HEK293 (cell line): Measurements from ENCODE around the gene F8A1.

ENCODE experiments used
- CTCF ChIA-PET: fragments of 350-600 bp; formaldehyde crosslinking; extraction: SDS; loops from one replicate; lab custom pipeline; 2021; ENCODE audit warnings: antibody characterized with exemption; lab: Yijun Ruan, JAX
- POLR2A ChIA-PET: fragments of 300-600 bp; formaldehyde crosslinking; extraction: SDS; loops from one replicate; lab custom pipeline; 2020; ENCODE audit warnings: antibody characterized with exemption, inconsistent platforms; lab: Yijun Ruan, JAX
- H3K27ac ChIP-seq: fragments of 200-500 bp; sonication (Bioruptor generic); 2 replicates; pipeline ENCODE4 v1.5.1; 2014; ENCODE audit warnings: low read depth, low read length, control low read depth, inconsistent platforms; ENCODE audit errors: extremely low read depth
- H3K36me3 ChIP-seq, 2 experiments: fragments of 200-500 bp in 1 of 2; sonication (Bioruptor generic) in 1 of 2; 1 replicate in 1 of 2; 2 replicates in 1 of 2; pipeline ENCODE4 v1.5.1; 2014 to 2017; ENCODE audit warnings: inconsistent platforms in 2 of 2, low read length in 2 of 2; ENCODE audit not compliant: control insufficient read depth in 2 of 2, insufficient read depth in 1 of 2
- H3K4me1 ChIP-seq: fragments of 200-500 bp; sonication (Bioruptor generic); 2 replicates; pipeline ENCODE4 v1.5.1; 2014; ENCODE audit warnings: mild to moderate bottlenecking, low read length, inconsistent platforms; ENCODE audit not compliant: control insufficient read depth, insufficient read depth
- H3K4me3 ChIP-seq: 2 replicates; pipeline ENCODE4 v1.5.1; 2011; ENCODE audit warnings: low read depth, mild to moderate bottlenecking, control low read depth, low read length, moderate library complexity
- H3K9me3 ChIP-seq: fragments of 200-500 bp; sonication (Bioruptor generic); 2 replicates; pipeline ENCODE4 v1.5.1; 2014; ENCODE audit warnings: low read depth, low read length, inconsistent platforms; ENCODE audit not compliant: control insufficient read depth, insufficient read depth
- AEBP2 ChIP-seq: fragments of 450-650 bp; formaldehyde crosslinking; IDR thresholded peaks from 2 replicates; pipeline ENCODE4 v1.5.1; 2016; ENCODE audit warnings: missing biosample characterization, missing genetic modification characterization, borderline replicate concordance
- KLF9 ChIP-seq: fragments of 450-650 bp; formaldehyde crosslinking; IDR thresholded peaks from 2 replicates; pipeline ENCODE4 v1.5.1; 2016; ENCODE audit warnings: missing biosample characterization, missing genetic modification characterization, low read depth
- MEIS1 ChIP-seq: sonication (generic); formaldehyde crosslinking; IDR thresholded peaks from 2 replicates; pipeline ENCODE4 v1.8.1; 2022; ENCODE audit warnings: missing genetic modification reagents, mild to moderate bottlenecking, borderline replicate concordance
- OVOL3 ChIP-seq: fragments of 450-650 bp; formaldehyde crosslinking; IDR thresholded peaks from 2 replicates; pipeline ENCODE4 v1.5.1; 2016; ENCODE audit warnings: missing biosample characterization, missing genetic modification characterization
- RBAK ChIP-seq: fragments of 450-650 bp; formaldehyde crosslinking; IDR thresholded peaks from 2 replicates; pipeline ENCODE4 v1.5.1; 2016; ENCODE audit warnings: missing biosample characterization, missing genetic modification characterization
- SALL2 ChIP-seq: fragments of 450-650 bp; formaldehyde crosslinking; IDR thresholded peaks from 2 replicates; pipeline ENCODE4 v1.5.0; 2017; ENCODE audit warnings: missing biosample characterization, mild to moderate bottlenecking, missing genetic modification characterization, borderline replicate concordance
- SETDB1 ChIP-seq: IDR thresholded peaks from one replicate; pipeline ENCODE4 v1.6.1; 2017; ENCODE audit warnings: mild to moderate bottlenecking, low read length, moderate library complexity, mixed read lengths; ENCODE audit not compliant: insufficient read length
- ZBTB7A ChIP-seq: fragments of 450-650 bp; formaldehyde crosslinking; IDR thresholded peaks from 2 replicates; pipeline ENCODE4 v1.5.1; 2016; ENCODE audit warnings: low read depth, missing biosample characterization, missing genetic modification characterization
- ZFP3 ChIP-seq: fragments of 450-650 bp; formaldehyde crosslinking; IDR thresholded peaks from 2 replicates; pipeline ENCODE4 v1.5.1; 2016; ENCODE audit warnings: low read depth, missing biosample characterization, missing genetic modification characterization
- ZNF140 ChIP-seq: fragments of 450-650 bp; formaldehyde crosslinking; IDR thresholded peaks from 2 replicates; pipeline ENCODE4 v1.5.1; 2016; ENCODE audit warnings: missing biosample characterization, missing genetic modification characterization
- ZNF155 ChIP-seq: fragments of 450-650 bp; formaldehyde crosslinking; IDR thresholded peaks from 2 replicates; pipeline ENCODE4 v1.5.1; 2016; ENCODE audit warnings: missing biosample characterization, missing genetic modification characterization
- ZNF24 ChIP-seq: fragments of 450-650 bp; formaldehyde crosslinking; IDR thresholded peaks from 2 replicates; pipeline ENCODE4 v1.5.1; 2016; ENCODE audit warnings: missing biosample characterization, missing genetic modification characterization
- ZNF324 ChIP-seq: fragments of 450-650 bp; formaldehyde crosslinking; IDR thresholded peaks from 2 replicates; pipeline ENCODE4 v1.5.1; 2016; ENCODE audit warnings: missing biosample characterization, missing genetic modification characterization
- ZNF510 ChIP-seq: fragments of 450-650 bp; formaldehyde crosslinking; IDR thresholded peaks from 2 replicates; pipeline ENCODE4 v1.5.1; 2018; ENCODE audit warnings: mild to moderate bottlenecking, missing genetic modification characterization, missing biosample characterization; ENCODE audit not compliant: insufficient replicate concordance
- ZNF513 ChIP-seq: fragments of 450-650 bp; IDR thresholded peaks from 2 replicates; pipeline ENCODE4 v1.5.1; 2018; ENCODE audit warnings: missing biosample characterization, missing genetic modification characterization
- ZNF555 ChIP-seq: fragments of 450-650 bp; formaldehyde crosslinking; conservative IDR thresholded peaks from 2 replicates; pipeline ENCODE4 v1.5.1; 2017; ENCODE audit warnings: missing biosample characterization, mild to moderate bottlenecking, missing genetic modification characterization, inconsistent platforms
- ZNF558 ChIP-seq: fragments of 450-650 bp; formaldehyde crosslinking; IDR thresholded peaks from 2 replicates; pipeline ENCODE4 v1.5.1; 2016; ENCODE audit warnings: missing biosample characterization, missing genetic modification characterization
- ZNF585B ChIP-seq: fragments of 450-650 bp; formaldehyde crosslinking; IDR thresholded peaks from 2 replicates; pipeline ENCODE4 v1.5.1; 2016; ENCODE audit warnings: missing biosample characterization, missing genetic modification characterization
- ZNF639 ChIP-seq: fragments of 450-650 bp; formaldehyde crosslinking; IDR thresholded peaks from 2 replicates; pipeline ENCODE4 v1.5.1; 2016; ENCODE audit warnings: missing biosample characterization, missing genetic modification characterization
- ZNF660 ChIP-seq: fragments of 450-650 bp; IDR thresholded peaks from 2 replicates; pipeline ENCODE4 v1.5.1; 2018; ENCODE audit warnings: missing biosample characterization, mild to moderate bottlenecking, missing genetic modification characterization
- ZNF777 ChIP-seq: fragments of 450-650 bp; formaldehyde crosslinking; IDR thresholded peaks from 2 replicates; pipeline ENCODE4 v1.5.1; 2017; ENCODE audit warnings: missing biosample characterization, missing genetic modification characterization, borderline replicate concordance
- ZSCAN16 ChIP-seq: fragments of 450-650 bp; formaldehyde crosslinking; IDR thresholded peaks from 2 replicates; pipeline ENCODE4 v1.5.1; 2016; ENCODE audit warnings: missing biosample characterization, missing genetic modification characterization
- ZXDB ChIP-seq: fragments of 450-650 bp; formaldehyde crosslinking; IDR thresholded peaks from 2 replicates; pipeline ENCODE4 v1.5.1; 2016; ENCODE audit warnings: missing biosample characterization, missing genetic modification characterization
- TF ChIP-seq, protein P1 (sequence below): fragments of 450-650 bp; formaldehyde crosslinking; IDR thresholded peaks from 2 replicates; pipeline ENCODE4 v1.5.1; 2017; ENCODE audit warnings: missing biosample characterization, missing genetic modification characterization
- TF ChIP-seq, protein P2 (sequence below): fragments of 450-650 bp; formaldehyde crosslinking; IDR thresholded peaks from 2 replicates; pipeline ENCODE4 v1.5.1; 2016; ENCODE audit warnings: missing biosample characterization, missing genetic modification characterization
- TF ChIP-seq, protein P3 (sequence below): fragments of 450-650 bp; formaldehyde crosslinking; IDR thresholded peaks from 2 replicates; pipeline ENCODE4 v1.5.1; 2016; ENCODE audit warnings: missing biosample characterization, missing genetic modification characterization

Gene F8A1

DNA sequence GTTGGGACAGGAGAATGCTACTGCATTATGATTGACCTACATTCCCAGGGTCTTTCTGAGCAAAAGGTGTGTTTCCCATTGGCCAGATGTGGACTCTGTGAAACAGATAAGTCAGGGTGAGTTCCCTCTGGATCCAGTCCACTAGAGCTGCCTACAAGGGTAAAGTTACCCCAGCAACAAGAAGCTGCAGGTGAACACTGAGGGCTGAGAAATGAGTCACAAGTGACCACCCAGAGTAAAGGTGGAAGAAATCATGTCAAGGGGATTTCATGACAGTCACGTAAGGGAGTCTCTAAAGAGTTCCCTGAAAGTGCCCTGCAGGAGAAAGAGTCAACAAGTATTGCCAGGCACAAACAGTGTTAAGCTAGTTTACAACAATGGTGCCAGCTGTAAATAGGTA lies 16.3 kb downstream of the F8A1 start:
- H3K36me3 ChIP-seq: no peaks in the 10 kb centered on the region
- CTCF ChIA-PET: interaction anchor here (1.1 kb wide), 1 partner anchor 16 kb away, joined by 4 read pairs; no protein-coding TSS in a partner anchor
- H3K9me3 ChIP-seq: no peaks in the 10 kb centered on the region
- no peaks in the 10 kb centered on the region for H3K4me1 ChIP-seq
- no peak overlapping the region for H3K4me3 ChIP-seq
- POLR2A ChIA-PET: no interaction called here
- TF ChIP-seq OVOL3 (tag by site-specific recombination) (no peak), ZNF585B (tag by site-specific recombination) (no peak), KLF9 (tag by site-specific recombination) (no peak), ZXDB (tag by site-specific recombination) (no peak), ZBTB7A (tag by site-specific recombination) (no peak), ZNF155 (tag by site-specific recombination) (no peak), ZNF24 (tag by site-specific recombination) (no peak), ZNF639 (no peak), ZSCAN16 (no peak), SALL2 (tag by site-specific recombination) (no peak), ZNF140 (no peak), ZFP3 (no peak), RBAK (no peak), MEIS1 (CRISPR knock-in tag) (no peak)
- TF ChIP-seq, protein P1, sequence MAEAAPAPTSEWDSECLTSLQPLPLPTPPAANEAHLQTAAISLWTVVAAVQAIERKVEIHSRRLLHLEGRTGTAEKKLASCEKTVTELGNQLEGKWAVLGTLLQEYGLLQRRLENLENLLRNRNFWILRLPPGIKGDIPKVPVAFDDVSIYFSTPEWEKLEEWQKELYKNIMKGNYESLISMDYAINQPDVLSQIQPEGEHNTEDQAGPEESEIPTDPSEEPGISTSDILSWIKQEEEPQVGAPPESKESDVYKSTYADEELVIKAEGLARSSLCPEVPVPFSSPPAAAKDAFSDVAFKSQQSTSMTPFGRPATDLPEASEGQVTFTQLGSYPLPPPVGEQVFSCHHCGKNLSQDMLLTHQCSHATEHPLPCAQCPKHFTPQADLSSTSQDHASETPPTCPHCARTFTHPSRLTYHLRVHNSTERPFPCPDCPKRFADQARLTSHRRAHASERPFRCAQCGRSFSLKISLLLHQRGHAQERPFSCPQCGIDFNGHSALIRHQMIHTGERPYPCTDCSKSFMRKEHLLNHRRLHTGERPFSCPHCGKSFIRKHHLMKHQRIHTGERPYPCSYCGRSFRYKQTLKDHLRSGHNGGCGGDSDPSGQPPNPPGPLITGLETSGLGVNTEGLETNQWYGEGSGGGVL: no peak
- TF ChIP-seq, protein P2, sequence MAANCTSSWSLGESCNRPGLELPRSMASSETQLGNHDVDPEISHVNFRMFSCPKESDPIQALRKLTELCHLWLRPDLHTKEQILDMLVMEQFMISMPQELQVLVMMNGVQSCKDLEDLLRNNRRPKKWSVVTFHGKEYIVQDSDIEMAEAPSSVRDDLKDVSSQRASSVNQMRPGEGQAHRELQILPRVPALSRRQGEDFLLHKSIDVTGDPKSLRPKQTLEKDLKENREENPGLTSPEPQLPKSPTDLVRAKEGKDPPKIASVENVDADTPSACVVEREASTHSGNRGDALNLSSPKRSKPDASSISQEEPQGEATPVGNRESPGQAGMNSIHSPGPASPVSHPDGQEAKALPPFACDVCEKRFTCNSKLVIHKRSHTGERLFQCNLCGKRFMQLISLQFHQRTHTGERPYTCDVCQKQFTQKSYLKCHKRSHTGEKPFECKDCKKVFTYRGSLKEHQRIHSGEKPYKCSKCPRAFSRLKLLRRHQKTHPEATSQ (tag by site-specific recombination): no peak
- no peak overlapping the region for H3K27ac ChIP-seq

DNA sequence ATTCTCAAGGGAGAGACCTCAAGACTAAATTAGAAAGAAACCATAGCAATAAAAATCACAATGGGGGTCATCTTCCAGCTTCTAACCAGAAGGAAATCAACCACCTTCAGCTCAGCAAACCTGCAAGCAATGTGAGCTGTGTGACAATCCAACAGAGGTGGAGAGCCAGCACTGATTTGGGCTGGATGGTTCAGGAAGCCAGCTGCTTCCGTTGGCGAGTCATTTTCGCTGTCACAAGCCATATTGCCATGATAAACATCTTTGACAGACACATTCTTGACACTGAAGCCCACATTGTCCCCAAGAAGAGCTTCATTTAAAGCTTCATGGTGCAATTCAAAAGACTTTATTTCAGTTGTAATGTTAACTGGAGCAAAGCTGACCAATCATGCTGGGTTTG lies 22.7 kb downstream of the F8A1 start:
- POLR2A ChIA-PET: no interaction called here
- TF ChIP-seq, protein P3, sequence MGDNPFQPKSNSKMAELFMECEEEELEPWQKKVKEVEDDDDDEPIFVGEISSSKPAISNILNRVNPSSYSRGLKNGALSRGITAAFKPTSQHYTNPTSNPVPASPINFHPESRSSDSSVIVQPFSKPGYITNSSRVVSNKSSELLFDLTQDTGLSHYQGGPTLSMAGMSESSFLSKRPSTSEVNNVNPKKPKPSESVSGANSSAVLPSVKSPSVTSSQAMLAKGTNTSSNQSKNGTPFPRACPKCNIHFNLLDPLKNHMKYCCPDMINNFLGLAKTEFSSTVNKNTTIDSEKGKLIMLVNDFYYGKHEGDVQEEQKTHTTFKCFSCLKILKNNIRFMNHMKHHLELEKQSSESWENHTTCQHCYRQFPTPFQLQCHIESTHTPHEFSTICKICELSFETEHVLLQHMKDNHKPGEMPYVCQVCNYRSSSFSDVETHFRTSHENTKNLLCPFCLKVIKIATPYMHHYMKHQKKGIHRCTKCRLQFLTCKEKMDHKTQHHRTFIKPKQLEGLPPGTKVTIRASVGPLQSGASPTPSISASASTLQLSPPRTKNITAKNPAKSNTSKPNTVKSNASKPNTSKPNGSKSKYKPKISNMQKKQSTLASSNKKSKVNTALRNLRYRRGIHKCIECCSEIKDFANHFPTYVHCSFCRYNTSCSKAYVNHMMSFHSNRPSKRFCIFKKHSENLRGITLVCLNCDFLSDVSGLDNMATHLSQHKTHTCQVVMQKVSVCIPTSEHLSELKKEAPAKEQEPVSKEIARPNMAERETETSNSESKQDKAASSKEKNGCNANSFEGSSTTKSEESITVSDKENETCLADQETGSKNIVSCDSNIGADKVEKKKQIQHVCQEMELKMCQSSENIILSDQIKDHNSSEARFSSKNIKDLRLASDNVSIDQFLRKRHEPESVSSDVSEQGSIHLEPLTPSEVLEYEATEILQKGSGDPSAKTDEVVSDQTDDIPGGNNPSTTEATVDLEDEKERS: no peak
- TF ChIP-seq ZNF777 (no peak), ZBTB7A (tag by site-specific recombination) (no peak), ZNF558 (tag by site-specific recombination) (no peak), ZNF155 (tag by site-specific recombination) (no peak), ZNF24 (tag by site-specific recombination) (no peak), ZNF510 (tag by site-specific recombination) (no peak), ZNF513 (tag by site-specific recombination) (no peak), SETDB1 (no peak), ZNF324 (tag by site-specific recombination) (no peak), ZNF555 (tag by site-specific recombination) (no peak), AEBP2 (no peak), ZNF660 (tag by site-specific recombination) (no peak)

More for the DNA sequence above, 22.7 kb downstream of the F8A1 start:
- no peak overlapping the region for H3K4me3 ChIP-seq
- no peaks in the 10 kb centered on the region for H3K36me3 ChIP-seq
- H3K27ac ChIP-seq: no peak overlapping the region
- H3K4me1 ChIP-seq: no peaks in the 10 kb centered on the region
- H3K9me3 ChIP-seq: no peaks in the 10 kb centered on the region
- CTCF ChIA-PET: interaction anchor here (4.3 kb wide), 1 partner anchor 9 kb away, joined by 51 read pairs; no protein-coding TSS in a partner anchor
